ENCODE measurements around the gene SPEM2.

- TF ChIP-seq CTCF (conservative IDR thresholded peaks at IDR 0.05; ENCODE audit: low read depth, low read length) (no peak), EZH2 (IDR thresholded peaks at IDR 0.05; ENCODE audit: borderline replicate concordance, low read depth, low read length, poor library complexity, severe bottlenecking) (no peak)
Observed at GRCh38 chr17:7380855-7381683, 44.3 kb upstream of the SPEM2 start, which contains the start of gene TNK1.
